ENCODE results near the gene SH3GLB2. TPM values are rescaled to one million over a fixed set of nuclear protein-coding genes. Genes with fewer than 3 reads are reported as not detected.

Gene SH3GLB2
- total RNA-seq, 4 donors from 2014 or later: 33.6 to 55.1 (median 44.1) TPM

- no peaks in the 10 kb centered on the region for H3K27me3 ChIP-seq
- peaks cover 0 to 60% of the 10 kb centered on the region in 2 donors for H3K36me3 ChIP-seq
- H3K4me3 ChIP-seq: no peak overlapping the region
- H3K9me3 ChIP-seq: no peaks in the 10 kb centered on the region
- intact Hi-C loops (cut with DNase I; ENCODE audit: low total_unique reads): no loop called here
- peaks cover 0 to 5% of the 10 kb centered on the region in 2 donors for H3K4me1 ChIP-seq
- ATAC-seq (no peak), DNase-seq (no peak)
- no peak for TF ChIP-seq POLR2A (IDR thresholded peaks at IDR 0.05)
- in situ Hi-C loops (cut with MboI; ENCODE audit: low sequenced_read_pairs in 4 of 4): no loop called here
- H3K27ac ChIP-seq: peak overlapping the region in 2 of 4 donors; percentile 25 to 33
Measured at GRCh38 chr9:129014124-129014523, 14.0 kb downstream of the SH3GLB2 start.

DNA sequence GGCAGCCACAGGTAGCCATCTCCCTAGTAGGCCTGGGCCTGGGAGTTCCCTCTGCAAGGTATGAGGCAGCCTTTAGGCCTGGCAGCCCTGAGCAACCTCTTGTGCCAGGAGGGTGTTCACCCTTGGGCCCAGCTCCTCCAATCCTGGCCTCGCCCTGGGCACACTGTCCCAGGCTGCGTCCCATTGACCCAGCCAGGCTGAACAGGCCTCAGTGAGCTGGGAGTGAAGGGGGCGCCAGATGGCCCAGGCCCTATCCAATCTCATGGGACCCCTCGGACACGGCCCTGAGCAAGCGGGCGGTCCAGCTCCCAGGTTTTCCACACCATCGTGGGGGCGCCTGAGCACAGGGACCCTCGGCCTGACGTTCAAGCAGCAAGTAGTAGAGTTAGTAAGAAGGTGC is 14.5 kb downstream of the SH3GLB2 start:
- H3K4me3 ChIP-seq: no peak overlapping the region
- peaks cover 0 to 65% of the 10 kb centered on the region in 2 donors for H3K36me3 ChIP-seq
- TF ChIP-seq CTCF (IDR thresholded peaks at IDR 0.05 in 4 of 5, conservative IDR thresholded peaks at IDR 0.05 in 1 of 5) (no peak), POLR2A (IDR thresholded peaks at IDR 0.05) (no peak)
- DNase-seq: peak in 1 of 2 donors; percentile 41
- H3K9me3 ChIP-seq: no peaks in the 10 kb centered on the region
- ATAC-seq: peak; percentile 54 to 63
- H3K27ac ChIP-seq: peak overlapping the region in 2 of 4 donors; percentile 25 to 33
- in situ Hi-C loops (cut with MboI; ENCODE audit: low sequenced_read_pairs in 4 of 4) (no loop called here), intact Hi-C loops (cut with DNase I; ENCODE audit: low total_unique reads) (no loop called here)
- peaks cover 4 to 5% of the 10 kb centered on the region in 2 donors for H3K4me1 ChIP-seq
- H3K27me3 ChIP-seq: no peaks in the 10 kb centered on the region

DNA sequence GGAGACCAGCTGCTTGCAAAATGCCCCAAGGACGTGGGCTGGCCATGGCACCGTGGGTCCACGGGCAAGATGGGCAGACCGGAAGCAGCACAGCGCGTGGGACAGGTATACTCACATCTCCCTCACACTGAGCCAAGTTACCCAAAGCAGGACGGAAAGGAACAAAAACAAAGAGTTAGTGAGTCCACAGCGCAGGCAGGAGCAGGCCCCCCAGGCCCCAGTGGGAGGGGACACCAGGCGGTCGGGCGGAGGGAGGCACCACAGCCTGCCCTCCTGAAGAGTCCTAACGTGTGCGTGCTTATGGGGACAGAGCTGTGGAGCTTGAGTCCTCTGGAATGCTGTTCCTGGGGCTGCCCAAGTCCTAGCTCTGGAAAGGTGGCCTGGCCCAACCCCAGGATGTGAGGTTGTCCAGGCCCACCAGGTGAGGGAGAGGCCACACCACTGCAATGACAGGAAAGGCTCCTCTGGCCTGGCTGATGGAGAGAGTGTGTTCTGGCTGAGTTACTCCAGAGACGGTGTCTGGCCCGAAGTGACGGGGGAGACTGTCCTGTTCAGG is 15.2 kb downstream of the SH3GLB2 start:
- Histone ChIP-seq H3K4me1 (peaks cover 8 to 10% of the 10 kb centered on the region in 2 donors), H3K9me3 (no peaks in the 10 kb centered on the region), H3K27ac (peak overlapping the region in 1 of 4 donors; percentile 33), H3K4me3 (no peak overlapping the region), H3K27me3 (no peaks in the 10 kb centered on the region), H3K36me3 (peaks cover 0 to 69% of the 10 kb centered on the region in 2 donors)
- ATAC-seq (no peak), DNase-seq (no peak)
- in situ Hi-C loops (cut with MboI; ENCODE audit: low sequenced_read_pairs in 4 of 4): no loop called here
- intact Hi-C loops (cut with DNase I; ENCODE audit: low total_unique reads): no loop called here
- no peak for TF ChIP-seq POLR2A (IDR thresholded peaks at IDR 0.05)
- no peak for TF ChIP-seq CTCF (IDR thresholded peaks at IDR 0.05 in 4 of 5, conservative IDR thresholded peaks at IDR 0.05 in 1 of 5)

DNA sequence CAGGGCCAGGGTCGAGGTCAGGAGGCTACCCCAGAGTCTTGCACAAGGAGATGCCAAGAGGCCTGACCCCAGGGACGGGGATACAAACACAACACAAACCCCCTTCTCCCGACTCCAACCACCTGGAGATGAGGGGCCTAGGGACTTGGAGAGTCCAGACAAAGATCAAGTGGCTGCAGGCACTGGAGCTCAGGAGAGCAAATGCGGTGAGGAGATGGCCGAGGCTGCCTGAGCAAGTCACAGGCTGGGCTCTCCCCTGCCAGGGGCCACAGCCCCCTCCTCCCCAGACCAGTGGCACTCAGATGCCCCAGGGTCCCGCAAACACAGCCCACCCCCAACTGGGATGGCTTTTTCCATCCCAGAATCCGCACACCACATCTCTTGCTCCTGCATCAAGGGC is 15.8 kb downstream of the SH3GLB2 start:
- Histone ChIP-seq H3K27me3 (no peaks in the 10 kb centered on the region), H3K36me3 (peaks cover 0 to 63% of the 10 kb centered on the region in 2 donors), H3K4me3 (no peak overlapping the region), H3K27ac (no peak overlapping the region), H3K9me3 (no peaks in the 10 kb centered on the region), H3K4me1 (peaks cover 10 to 16% of the 10 kb centered on the region in 2 donors)
- no peak for TF ChIP-seq CTCF (IDR thresholded peaks at IDR 0.05 in 4 of 5, conservative IDR thresholded peaks at IDR 0.05 in 1 of 5)
- intact Hi-C loops (cut with DNase I; ENCODE audit: low total_unique reads): no loop called here
- no peak for DNase-seq
- in situ Hi-C loops (cut with MboI; ENCODE audit: low sequenced_read_pairs in 4 of 4): no loop called here
- no peak for ATAC-seq

DNA sequence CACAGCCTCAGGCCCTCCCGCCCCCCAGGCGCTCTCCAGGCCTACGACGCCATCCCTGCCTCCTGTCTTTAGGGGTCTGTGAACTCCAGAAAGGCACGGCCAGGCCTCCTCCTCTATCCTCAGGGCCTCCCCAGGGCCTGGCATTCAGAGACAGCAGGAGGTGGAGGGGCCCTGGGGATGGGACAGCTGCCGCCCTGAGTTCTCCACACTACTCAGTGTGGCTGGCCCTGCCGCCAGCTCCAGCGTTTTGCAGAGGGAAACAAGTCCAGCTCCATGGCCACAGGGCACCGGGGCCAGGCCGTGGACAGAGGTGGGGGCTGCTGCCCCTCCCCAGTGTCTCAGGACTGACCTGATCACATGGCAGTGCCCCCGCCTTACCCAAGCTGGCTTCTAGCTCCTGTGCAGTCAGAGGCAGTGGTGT is 16.4 kb downstream of the SH3GLB2 start:
- TF ChIP-seq CTCF (IDR thresholded peaks at IDR 0.05 in 4 of 5, conservative IDR thresholded peaks at IDR 0.05 in 1 of 5): no peak
- in situ Hi-C loops (cut with MboI; ENCODE audit: low sequenced_read_pairs in 4 of 4) (no loop called here), intact Hi-C loops (cut with DNase I; ENCODE audit: low total_unique reads) (no loop called here)

More for the DNA sequence above, 16.4 kb downstream of the SH3GLB2 start:
- no peaks in the 10 kb centered on the region for H3K9me3 ChIP-seq
- peaks cover 0 to 63% of the 10 kb centered on the region in 2 donors for H3K36me3 ChIP-seq
- no peak for ATAC-seq
- no peaks in the 10 kb centered on the region for H3K27me3 ChIP-seq
- no peak for DNase-seq
- H3K27ac ChIP-seq: no peak overlapping the region
- H3K4me3 ChIP-seq: no peak overlapping the region
- H3K4me1 ChIP-seq: peaks cover 16 to 22% of the 10 kb centered on the region in 2 donors
